ENCODE data around the gene TSHB.

TSHB gene

GRCh38 chr1:115060501-115060900 is 30.9 kb downstream of the TSHB start:
- DNase-seq (ENCODE audit: low spot score), result no peak

GRCh38 chr1:115062542-115063004 is 32.9 kb downstream of the TSHB start:
- DNase-seq (ENCODE audit: low spot score), result peak; percentile 97

GRCh38 chr1:115063228-115063901 is 33.7 kb downstream of the TSHB start:
- DNase-seq (ENCODE audit: low spot score), result peak; percentile 54

- DNase-seq (ENCODE audit: low spot score), result no peak
These were observed 34.8 kb downstream of the TSHB start for GRCh38 chr1:115064461-115064860.

GRCh38 chr1:115065021-115065420 is 35.4 kb downstream of the TSHB start:
- DNase-seq (ENCODE audit: low spot score), result no peak

- no peak for DNase-seq (ENCODE audit: low spot score)
These were observed 37.7 kb downstream of the TSHB start for GRCh38 chr1:115067161-115067859.

GRCh38 chr1:115068826-115069585 is 39.4 kb downstream of the TSHB start:
- DNase-seq (ENCODE audit: low spot score), result no peak

GRCh38 chr1:115069659-115070308 is 40.2 kb downstream of the TSHB start:
- no peak for DNase-seq (ENCODE audit: low spot score)

GRCh38 chr1:115071012-115071664 is 41.5 kb downstream of the TSHB start:
- DNase-seq (ENCODE audit: low spot score), result no peak

- DNase-seq (ENCODE audit: low spot score), result no peak
These were observed 43.9 kb downstream of the TSHB start for GRCh38 chr1:115073298-115074087.

GRCh38 chr1:115074839-115075534 is 45.4 kb downstream of the TSHB start:
- DNase-seq (ENCODE audit: low spot score), result no peak

GRCh38 chr1:115076384-115076915 is 46.8 kb downstream of the TSHB start:
- no peak for DNase-seq (ENCODE audit: low spot score)

GRCh38 chr1:115077286-115077983 is 47.8 kb downstream of the TSHB start:
- DNase-seq (ENCODE audit: low spot score), result no peak

GRCh38 chr1:115077984-115078330 is 48.3 kb downstream of the TSHB start:
- no peak for DNase-seq (ENCODE audit: low spot score)

- no peak for DNase-seq (ENCODE audit: low spot score)
These were observed 49.1 kb downstream of the TSHB start for GRCh38 chr1:115078708-115079107.

- no peak for DNase-seq (ENCODE audit: low spot score)
These were observed 53.3 kb downstream of the TSHB start for GRCh38 chr1:115082949-115083348.

Data from CD4-positive, alpha-beta T cell treated with Interleukin-6 at 100 ng/mL for 8 hours (primary cell).